GM23248 (cell line): ENCODE results near the gene AQR.

Experiments
- EZH2 ChIP-seq: fragments of 200-600 bp; sonication (generic); IDR thresholded peaks from 2 replicates; pipeline ENCODE4 v1.6.1; 2018; ENCODE audit warnings: antibody characterized with exemption, mild to moderate bottlenecking; ENCODE audit not compliant: insufficient read depth, poor library complexity, severe bottlenecking
- EZH2phosphoT487 ChIP-seq: fragments of 200-600 bp; sonication (generic); IDR thresholded peaks from 2 replicates; pipeline ENCODE4 v1.6.1; 2018; ENCODE audit warnings: antibody characterized with exemption, moderate library complexity, mild to moderate bottlenecking, low read depth; ENCODE audit not compliant: insufficient read depth

GRCh38 chr15:34802371-34802770, 167.2 kb downstream of the AQR start:
- TF ChIP-seq EZH2phosphoT487 = no peak
- no peak for TF ChIP-seq EZH2
